UCSD-AML1 (cell line): ENCODE results near the gene INPP5F.
"Not testable (repeated sequence)": the region's sequence is repeated elsewhere in the genome, so short reads cannot be mapped to it uniquely, and the experiment has no call there.

Experiments
- DNase-seq: peaks from one replicate; lab custom pipeline; 2025; ENCODE audit not compliant: unreplicated experiment; lab: John Stamatoyannopoulos, UW

The INPP5F gene

GRCh38 chr10:119706521-119707278 is 19.1 kb upstream of the INPP5F start:
- DNase-seq = no peak

GRCh38 chr10:119707331-119707730 is 18.5 kb upstream of the INPP5F start:
- not testable (repeated sequence) for DNase-seq

GRCh38 chr10:119710935-119711334 is 14.9 kb upstream of the INPP5F start:
- DNase-seq = not testable (repeated sequence)

- DNase-seq = no peak
These were observed 11.9 kb upstream of the INPP5F start for GRCh38 chr10:119713744-119714483.

GRCh38 chr10:119714484-119714816 is 11.4 kb upstream of the INPP5F start:
- no peak for DNase-seq

- DNase-seq = no peak
These were observed 10.0 kb upstream of the INPP5F start for GRCh38 chr10:119715628-119716505.

- no peak for DNase-seq
These were observed 2.7 kb upstream of the INPP5F start for GRCh38 chr10:119723161-119723560.

GRCh38 chr10:119723624-119724023 is 2.2 kb upstream of the INPP5F start:
- DNase-seq = peak; percentile 22

- peak; percentile 65 for DNase-seq
These were observed 995 bp upstream of the INPP5F start for GRCh38 chr10:119724593-119725516.

GRCh38 chr10:119725517-119725827 is 378 bp upstream of the INPP5F start:
- no peak for DNase-seq

GRCh38 chr10:119726676-119727261 is 919 bp downstream of the INPP5F start:
- DNase-seq = no peak

GRCh38 chr10:119728172-119728800 is 2.4 kb downstream of the INPP5F start:
- no peak for DNase-seq

- DNase-seq = no peak
These were observed 8.8 kb downstream of the INPP5F start for GRCh38 chr10:119734396-119735332.

- no peak for DNase-seq
These were observed 9.6 kb downstream of the INPP5F start for GRCh38 chr10:119735451-119735850.

- no peak for DNase-seq
These were observed 10.4 kb downstream of the INPP5F start for GRCh38 chr10:119736220-119736619.

GRCh38 chr10:119737039-119737663 is 11.3 kb downstream of the INPP5F start:
- DNase-seq = no peak

- DNase-seq = no peak
These were observed 12.0 kb downstream of the INPP5F start for GRCh38 chr10:119737823-119738222.

GRCh38 chr10:119738962-119739361 is 13.1 kb downstream of the INPP5F start:
- no peak for DNase-seq
